NCI-H2107 treated with DMSO at 0.1 percent for 48 hours (cell line): ENCODE results near the gene ARHGAP25.

Source experiments
- DNase-seq: peaks from one replicate; lab custom pipeline; 2025; ENCODE audit not compliant: unreplicated experiment; lab: John Stamatoyannopoulos, UW

Gene ARHGAP25

GRCh38 chr2:68857202-68857845 is 122.7 kb downstream of the ARHGAP25 start:
- DNase-seq, result no peak

- DNase-seq, result no peak
These were observed 123.3 kb downstream of the ARHGAP25 start for GRCh38 chr2:68857855-68858456.

- no peak for DNase-seq
These were observed 125.5 kb downstream of the ARHGAP25 start for GRCh38 chr2:68860111-68860510.

GRCh38 chr2:68861330-68861729 is 126.7 kb downstream of the ARHGAP25 start:
- DNase-seq, result no peak

- DNase-seq, result no peak
These were observed 128.3 kb downstream of the ARHGAP25 start for GRCh38 chr2:68862889-68863288.

- no peak for DNase-seq
These were observed 129.4 kb downstream of the ARHGAP25 start for GRCh38 chr2:68863996-68864395.

- DNase-seq, result no peak
These were observed 130.5 kb downstream of the ARHGAP25 start for GRCh38 chr2:68865108-68865507.

- no peak for DNase-seq
These were observed 135.6 kb downstream of the ARHGAP25 start for GRCh38 chr2:68870215-68870614.

GRCh38 chr2:68871159-68871764 is 136.7 kb downstream of the ARHGAP25 start, which contains the start of gene BMP10:
TSS of gene BMP10 (minus strand) at chr2:68871397. CDS start at chr2:68871358, 39 bp downstream.
- no peak for DNase-seq
